CD14-positive monocyte (primary cell): ENCODE measurements around the gene SLC35F4. TPM values are rescaled to one million over a fixed set of nuclear protein-coding genes. Genes with fewer than 3 reads are reported as not detected.

Experiments used
- DNase-seq, 3 donors: peaks; one replicate each; pipeline ENCODE4 v3.0.0-alpha.2; 2011 to 2022
- H2AFZ ChIP-seq: 2 replicates; pipeline ENCODE4 v1.6.0; 2012; ENCODE audit warnings: mild to moderate bottlenecking, low read depth, low read length, inconsistent platforms; ENCODE audit not compliant: insufficient read depth, poor library complexity, severe bottlenecking
- H3K27ac ChIP-seq, 2 donors: 1 replicate in 1 of 2; 2 replicates in 1 of 2; pipeline ENCODE4 v1.5.1; 2012 to 2013; ENCODE audit warnings: low read length in 2 of 2, control low read depth in 1 of 2, inconsistent platforms in 1 of 2, low read depth in 1 of 2, mild to moderate bottlenecking in 1 of 2
- H3K27me3 ChIP-seq, 2 donors: one replicate each; pipeline versions ENCODE4 v1.6.0 to v1.6.1; 2011 to 2013; ENCODE audit warnings: low read length in 2 of 2; ENCODE audit not compliant: control insufficient read depth in 2 of 2, insufficient read depth in 2 of 2
- H3K36me3 ChIP-seq, 2 donors: replicated peaks in 1 of 2; 1 replicate in 1 of 2; 2 replicates in 1 of 2; pipeline versions ENCODE4 v1.5.1 to v1.6.1; 2012 to 2013; ENCODE audit warnings: low read length in 2 of 2, control low read depth in 1 of 2, inconsistent platforms in 1 of 2, mild to moderate bottlenecking in 1 of 2; ENCODE audit not compliant: insufficient read depth in 2 of 2, control insufficient read depth in 1 of 2
- H3K4me1 ChIP-seq, 2 donors: 1 replicate in 1 of 2; 2 replicates in 1 of 2; pipeline versions ENCODE4 v1.5.1 to v1.6.1; 2012 to 2013; ENCODE audit warnings: low read length in 2 of 2, control low read depth in 1 of 2, inconsistent platforms in 1 of 2, mild to moderate bottlenecking in 1 of 2, moderate library complexity in 1 of 2; ENCODE audit not compliant: insufficient read depth in 2 of 2, control insufficient read depth in 1 of 2
- H3K4me2 ChIP-seq: replicated peaks from 2 replicates; pipeline ENCODE3; 2012; ENCODE audit warnings: low read length, moderate library complexity, mild to moderate bottlenecking; ENCODE audit not compliant: poor library complexity, severe bottlenecking; ENCODE audit errors: extremely low read depth
- H3K4me3 ChIP-seq, 3 experiments: fragments of 200-600 bp in 1 of 3; sonication (generic) in 1 of 3; replicated peaks in 1 of 3; 1 replicate in 2 of 3; 2 replicates in 1 of 3; pipeline ENCODE4 v1.5.1; 2011 to 2013; ENCODE audit warnings: low read length in 3 of 3, mild to moderate bottlenecking in 3 of 3, control low read depth in 2 of 3, low read depth in 2 of 3, inconsistent platforms in 1 of 3, moderate library complexity in 1 of 3
- H3K79me2 ChIP-seq: 2 replicates; pipeline ENCODE4 v1.6.0; 2012; ENCODE audit warnings: mild to moderate bottlenecking, control low read depth, inconsistent platforms, low read length, moderate library complexity; ENCODE audit not compliant: insufficient read depth
- H3K9ac ChIP-seq: 2 replicates; pipeline ENCODE4 v1.6.0; 2017; ENCODE audit warnings: low read length, mild to moderate bottlenecking; ENCODE audit not compliant: insufficient read depth, poor library complexity, severe bottlenecking
- H3K9me3 ChIP-seq, 2 donors: replicated peaks in 1 of 2; 1 replicate in 1 of 2; 2 replicates in 1 of 2; pipeline versions ENCODE4 v1.5.1 to v1.6.1; 2012 to 2013; ENCODE audit warnings: low read length in 2 of 2, control low read depth in 1 of 2; ENCODE audit not compliant: control insufficient read depth in 1 of 2, insufficient read depth in 1 of 2
- H4K20me1 ChIP-seq: 2 replicates; pipeline ENCODE4 v1.6.0; 2012; ENCODE audit warnings: mild to moderate bottlenecking, low read length, control low read depth, moderate library complexity; ENCODE audit not compliant: insufficient read depth
- H3K27ac Mint-ChIP-seq, 7 donors: one replicate each; pipeline ENCODE4 v1.8.0; 2020; ENCODE audit warnings: mild to moderate bottlenecking in 7 of 7, mixed read lengths in 7 of 7, moderate library complexity in 6 of 7, inconsistent platforms in 2 of 7
- H3K27me3 Mint-ChIP-seq, 3 donors: one replicate each; pipeline ENCODE4 v1.8.0; 2021 to 2022; ENCODE audit warnings: low read depth in 3 of 3, mild to moderate bottlenecking in 3 of 3, mixed read lengths in 3 of 3, moderate library complexity in 3 of 3, inconsistent platforms in 1 of 3
- H3K36me3 Mint-ChIP-seq, 2 donors: one replicate each; pipeline ENCODE4 v1.8.0; 2020; ENCODE audit warnings: mixed read lengths in 2 of 2, inconsistent platforms in 1 of 2, mild to moderate bottlenecking in 1 of 2
- H3K4me1 Mint-ChIP-seq: one replicate; pipeline ENCODE4 v1.8.0; 2020; ENCODE audit warnings: mild to moderate bottlenecking, mixed read lengths
- H3K4me3 Mint-ChIP-seq, 2 donors: one replicate each; pipeline ENCODE4 v1.8.0; 2020; ENCODE audit warnings: mild to moderate bottlenecking in 2 of 2, mixed read lengths in 2 of 2, moderate library complexity in 1 of 2
- H3K9me3 Mint-ChIP-seq, 7 donors: one replicate each; pipeline ENCODE4 v1.8.0; 2020 to 2022; ENCODE audit warnings: mixed read lengths in 7 of 7, mild to moderate bottlenecking in 6 of 7, moderate library complexity in 6 of 7, inconsistent platforms in 2 of 7
- CTCF ChIP-seq: fragments of 200-600 bp; IDR thresholded peaks from one replicate; pipeline ENCODE4 v1.8.0; 2022; ENCODE audit warnings: antibody characterized with exemption, mild to moderate bottlenecking
- WGBS: methylation state at CpG from one replicate; pipeline ENCODE4 v1.1.5; 2013; ENCODE audit warnings: missing lambda C conversion rate; ENCODE audit not compliant: insufficient coverage; 5-methylcytosine and 5-hydroxymethylcytosine counted together
- intact Hi-C, 2 donors: fragments of 100-400 bp; cut with micrococcal nuclease; formaldehyde crosslinking; loops; one replicate each; pipeline versions ENCODE4 v1.15.0 to v1.15.1; 2023
- polyA plus RNA-seq, 3 donors: library from polyadenylated mRNA; depleted of rRNA in 1 of 3; unstranded in 2 of 3; stranded (reverse) in 1 of 3; fragments of 300-500 nt in 2 of 3; fragments of >200 nt in 1 of 3; fragmentation: Illumina TruSeq in 2 of 3; gene quantifications; 1 replicate in 2 of 3; 2 replicates in 1 of 3; pipeline ENCODE4 v1.2.3, GENCODE V29; 2012 to 2021

The SLC35F4 gene
- polyA plus RNA-seq, 3 donors = not detected

DNA sequence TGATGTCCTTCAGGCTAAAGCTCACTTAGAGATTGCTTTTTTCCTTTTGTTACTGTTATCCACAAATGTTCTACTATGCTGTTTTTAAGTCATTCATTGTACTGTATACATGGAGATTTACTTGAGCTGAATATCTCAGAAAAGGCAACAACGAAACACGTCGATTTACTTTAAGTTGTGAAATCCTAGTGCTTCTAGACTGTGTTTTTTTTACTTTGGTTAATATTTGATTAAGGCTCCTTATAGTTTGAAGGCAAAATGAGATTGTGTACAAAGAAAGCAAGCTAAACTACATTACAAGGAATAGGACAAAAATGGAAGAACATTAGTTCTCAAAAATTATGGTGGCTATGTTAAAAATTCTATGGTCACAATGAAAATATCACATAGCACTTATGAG lies 114.5 kb downstream of the SLC35F4 start:
- no peaks in the 10 kb centered on the region for H4K20me1 ChIP-seq
- WGBS = no CpG with 5 or more reads among the region's 3 CpGs
- H3K27ac ChIP-seq = no peak overlapping the region
- no peaks in the 10 kb centered on the region for H3K27me3 ChIP-seq
- DNase-seq = no peak
- no peak overlapping the region for H2AFZ ChIP-seq
- no peak overlapping the region for H3K4me2 ChIP-seq
- no peaks in the 10 kb centered on the region for H3K36me3 Mint-ChIP-seq
- H3K9ac ChIP-seq = no peak overlapping the region
- intact Hi-C loops = no loop called here
- no peaks in the 10 kb centered on the region for H3K36me3 ChIP-seq
- peaks cover 0 to 2% (median 0%) of the 10 kb centered on the region in 3 donors for H3K27me3 Mint-ChIP-seq
- H3K79me2 ChIP-seq = no peaks in the 10 kb centered on the region
- H3K9me3 Mint-ChIP-seq = peaks cover 0 to 16% (median 8%) of the 10 kb centered on the region in 7 donors
- H3K4me1 Mint-ChIP-seq = no peaks in the 10 kb centered on the region
- H3K4me3 ChIP-seq = no peak overlapping the region
- TF ChIP-seq CTCF = no peak
- peaks cover 13 to 20% of the 10 kb centered on the region in 2 donors for H3K9me3 ChIP-seq
- no peak overlapping the region for H3K27ac Mint-ChIP-seq
- no peak overlapping the region for H3K4me3 Mint-ChIP-seq
- no peaks in the 10 kb centered on the region for H3K4me1 ChIP-seq

GRCh38 chr14:57749267-57749666 lies 116.6 kb downstream of the SLC35F4 start:
- Histone ChIP-seq H3K27ac (no peak overlapping the region), H3K79me2 (no peaks in the 10 kb centered on the region), H3K9ac (no peak overlapping the region), H3K36me3 (no peaks in the 10 kb centered on the region), H3K27me3 (no peaks in the 10 kb centered on the region), H3K4me1 (no peaks in the 10 kb centered on the region), H3K4me3 (no peak overlapping the region), H2AFZ (no peak overlapping the region), H3K9me3 (peaks cover 12 to 13% of the 10 kb centered on the region in 2 donors), H4K20me1 (no peaks in the 10 kb centered on the region), H3K4me2 (no peak overlapping the region)
- Mint-ChIP-seq H3K27ac (no peak overlapping the region), H3K4me1 (no peaks in the 10 kb centered on the region), H3K9me3 (peaks cover 0 to 13% (median 7%) of the 10 kb centered on the region in 7 donors), H3K36me3 (no peaks in the 10 kb centered on the region), H3K4me3 (no peak overlapping the region), H3K27me3 (no peaks in the 10 kb centered on the region)
- intact Hi-C loops = no loop called here
- TF ChIP-seq CTCF = no peak
- WGBS = 100% methylated on average over 2 of the region's 3 CpGs
- no peak for DNase-seq
